Activated CD8-positive, alpha-beta T cell treated with anti-CD3 and anti-CD28 coated beads for 36 hours (primary cell): ENCODE data around the gene ZEB1. TPM values are rescaled to one million over a fixed set of nuclear protein-coding genes. Genes with fewer than 3 reads are reported as not detected.

Source experiments
- ATAC-seq: fragments of 200-7000 bp; cut with Tn5 transposase; one replicate; pipeline ENCODE4 v1.10.0; 2021; ENCODE audit warnings: mild to moderate bottlenecking, moderate library complexity
- CTCF ChIA-PET: fragments of 350-600 bp; sonication (Branson Sonifier 250); formaldehyde crosslinking; loops from one replicate; lab custom pipeline; 2021; ENCODE audit warnings: antibody characterized with exemption; lab: Charles Lee
- POLR2A ChIA-PET: fragments of 350-600 bp; sonication (Branson Sonifier 250); formaldehyde crosslinking; loops from one replicate; lab custom pipeline; 2021; ENCODE audit warnings: antibody characterized with exemption; lab: Charles Lee
- DNase-seq: peaks from one replicate; pipeline ENCODE4 v3.0.0-alpha.2; 2020
- H3K27ac Mint-ChIP-seq: one replicate; pipeline ENCODE4 v1.8.0; 2021; ENCODE audit warnings: mild to moderate bottlenecking, mixed read lengths
- H3K27me3 Mint-ChIP-seq: one replicate; pipeline ENCODE4 v1.8.0; 2021; ENCODE audit warnings: mixed read lengths
- H3K36me3 Mint-ChIP-seq: one replicate; pipeline ENCODE4 v1.8.0; 2021; ENCODE audit warnings: low read depth, mixed read lengths
- H3K4me1 Mint-ChIP-seq: one replicate; pipeline ENCODE4 v1.8.0; 2021; ENCODE audit warnings: low read depth, mixed read lengths
- H3K4me3 Mint-ChIP-seq: one replicate; pipeline ENCODE4 v1.8.0; 2021; ENCODE audit warnings: mild to moderate bottlenecking, moderate library complexity, mixed read lengths
- H3K9me3 Mint-ChIP-seq: one replicate; pipeline ENCODE4 v1.8.0; 2021; ENCODE audit warnings: mixed read lengths
- intact Hi-C: fragments of 100-400 bp; cut with micrococcal nuclease; formaldehyde crosslinking; loops from one replicate; pipeline ENCODE4 v1.10.0; 2022
- total RNA-seq, 2 experiments: library from RNA; stranded (reverse); gene quantifications; one replicate each; pipeline ENCODE4 v1.2.3, GENCODE V29; 2021
- TF ChIP-seq, protein P1 (sequence below): fragments of 200-600 bp; IDR thresholded peaks from one replicate; pipeline ENCODE4 v1.8.0; 2022; ENCODE audit warnings: antibody characterized with exemption, mild to moderate bottlenecking

The ZEB1 gene
- total RNA-seq, 2 experiments from 2014 or later, result 28.4 to 29.7 TPM

DNA sequence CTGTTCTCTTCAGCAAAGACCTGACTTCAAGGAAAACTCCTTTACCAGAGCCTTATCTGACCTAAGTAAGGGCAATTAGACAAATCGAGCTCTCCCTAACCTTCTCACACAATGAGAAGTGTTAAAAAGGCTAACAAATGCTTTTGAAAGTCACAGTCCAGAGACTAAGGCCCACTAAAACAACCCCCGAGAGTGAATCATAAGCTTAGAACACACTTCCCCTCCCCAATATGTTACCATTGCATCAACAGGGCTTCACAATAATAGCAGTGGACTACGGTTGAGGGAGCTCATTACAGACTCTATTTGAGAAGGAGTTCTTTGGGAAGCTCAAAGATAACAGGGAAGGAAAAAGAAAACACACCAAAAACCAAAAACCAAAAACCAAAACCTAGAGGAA lies 28.6 kb upstream of the ZEB1 start:
- ATAC-seq (no peak), DNase-seq (no peak)
- ChIA-PET CTCF (interaction anchor here (1.0 kb wide), 1 partner anchor 43 kb away, joined by 3 read pairs; no protein-coding TSS in a partner anchor), POLR2A (no interaction called here)
- H3K27me3 Mint-ChIP-seq, result no peaks in the 10 kb centered on the region
- H3K27ac Mint-ChIP-seq, result no peak overlapping the region
- TF ChIP-seq, protein P1, sequence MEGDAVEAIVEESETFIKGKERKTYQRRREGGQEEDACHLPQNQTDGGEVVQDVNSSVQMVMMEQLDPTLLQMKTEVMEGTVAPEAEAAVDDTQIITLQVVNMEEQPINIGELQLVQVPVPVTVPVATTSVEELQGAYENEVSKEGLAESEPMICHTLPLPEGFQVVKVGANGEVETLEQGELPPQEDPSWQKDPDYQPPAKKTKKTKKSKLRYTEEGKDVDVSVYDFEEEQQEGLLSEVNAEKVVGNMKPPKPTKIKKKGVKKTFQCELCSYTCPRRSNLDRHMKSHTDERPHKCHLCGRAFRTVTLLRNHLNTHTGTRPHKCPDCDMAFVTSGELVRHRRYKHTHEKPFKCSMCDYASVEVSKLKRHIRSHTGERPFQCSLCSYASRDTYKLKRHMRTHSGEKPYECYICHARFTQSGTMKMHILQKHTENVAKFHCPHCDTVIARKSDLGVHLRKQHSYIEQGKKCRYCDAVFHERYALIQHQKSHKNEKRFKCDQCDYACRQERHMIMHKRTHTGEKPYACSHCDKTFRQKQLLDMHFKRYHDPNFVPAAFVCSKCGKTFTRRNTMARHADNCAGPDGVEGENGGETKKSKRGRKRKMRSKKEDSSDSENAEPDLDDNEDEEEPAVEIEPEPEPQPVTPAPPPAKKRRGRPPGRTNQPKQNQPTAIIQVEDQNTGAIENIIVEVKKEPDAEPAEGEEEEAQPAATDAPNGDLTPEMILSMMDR, result no peak
- no peaks in the 10 kb centered on the region for H3K4me1 Mint-ChIP-seq
- intact Hi-C loops, result no loop called here
- no peaks in the 10 kb centered on the region for H3K9me3 Mint-ChIP-seq
- H3K4me3 Mint-ChIP-seq, result no peak overlapping the region
- H3K36me3 Mint-ChIP-seq, result no peaks in the 10 kb centered on the region

DNA sequence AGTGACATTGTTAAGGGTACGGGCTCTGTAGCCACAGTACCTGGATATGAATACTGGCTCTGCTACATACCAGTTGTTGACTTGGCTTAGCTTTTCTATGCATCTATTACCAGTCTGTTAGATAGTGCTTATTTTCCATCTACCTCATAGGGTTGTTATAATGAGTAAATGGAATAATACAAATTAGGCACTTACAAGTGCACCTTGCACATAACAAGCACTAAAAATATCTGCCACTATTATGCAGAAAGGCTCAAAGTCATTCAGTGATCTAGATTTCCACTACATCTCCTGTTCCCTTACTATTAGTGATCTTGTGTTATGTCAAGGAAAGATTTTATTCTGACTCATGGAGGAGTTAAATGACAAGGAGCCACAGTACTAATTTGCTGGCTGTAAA lies 27.9 kb upstream of the ZEB1 start:
- DNase-seq (no peak), ATAC-seq (no peak)
- Mint-ChIP-seq H3K4me1 (no peaks in the 10 kb centered on the region), H3K27ac (no peak overlapping the region), H3K36me3 (no peaks in the 10 kb centered on the region), H3K27me3 (no peaks in the 10 kb centered on the region), H3K4me3 (no peak overlapping the region), H3K9me3 (no peaks in the 10 kb centered on the region)
- POLR2A ChIA-PET, result no interaction called here
- TF ChIP-seq, protein P1, result no peak
- CTCF ChIA-PET, result no interaction called here
- intact Hi-C loops, result no loop called here

DNA sequence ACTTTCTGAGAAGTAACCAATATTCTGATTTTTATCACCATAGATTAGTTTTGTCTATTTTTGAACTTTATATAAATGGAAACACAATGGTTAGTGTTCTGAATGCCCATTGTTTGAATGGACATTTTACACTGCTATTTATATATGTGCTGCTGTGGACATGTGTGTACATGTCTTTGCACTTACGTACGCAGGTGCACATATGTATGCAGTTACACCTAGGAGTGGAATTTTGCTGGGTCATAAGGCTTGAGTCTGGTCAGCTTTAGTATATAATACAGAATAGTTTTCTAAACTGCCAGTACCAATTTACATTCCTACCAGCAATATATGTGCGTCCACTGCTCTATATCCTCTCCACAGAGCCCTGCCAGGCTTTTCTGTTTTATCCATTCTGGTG lies 24.5 kb upstream of the ZEB1 start:
- H3K4me3 Mint-ChIP-seq, result no peak overlapping the region
- H3K27me3 Mint-ChIP-seq, result no peaks in the 10 kb centered on the region
- POLR2A ChIA-PET, result no interaction called here
- CTCF ChIA-PET, result no interaction called here
- ATAC-seq (no peak), DNase-seq (no peak)
- no peaks in the 10 kb centered on the region for H3K9me3 Mint-ChIP-seq
- H3K4me1 Mint-ChIP-seq, result peaks cover 4% of the 10 kb centered on the region
- intact Hi-C loops, result no loop called here
- no peak overlapping the region for H3K27ac Mint-ChIP-seq
- TF ChIP-seq, protein P1, result no peak
- H3K36me3 Mint-ChIP-seq, result no peaks in the 10 kb centered on the region

DNA sequence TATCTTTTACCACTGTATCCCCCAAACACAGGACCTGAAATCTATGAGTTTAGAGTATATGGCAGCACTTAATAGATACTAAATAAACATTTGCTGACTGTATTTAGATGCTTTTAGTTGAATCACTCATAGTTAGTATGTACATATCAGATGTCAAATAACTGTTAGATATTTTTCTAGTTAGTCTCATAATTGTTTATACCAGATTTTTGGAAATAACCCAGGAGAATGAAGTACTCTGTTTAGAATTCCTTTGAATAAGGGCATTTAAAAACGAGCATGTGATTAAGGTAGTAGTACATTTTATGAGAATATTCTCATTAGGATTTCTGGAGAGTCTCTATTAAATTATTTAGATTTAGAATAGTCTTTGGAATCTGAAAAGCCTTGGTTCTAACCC lies 22.3 kb upstream of the ZEB1 start:
- no peaks in the 10 kb centered on the region for H3K9me3 Mint-ChIP-seq
- TF ChIP-seq, protein P1, result no peak
- peaks cover 4% of the 10 kb centered on the region for H3K4me1 Mint-ChIP-seq
- ATAC-seq (no peak), DNase-seq (no peak)
- intact Hi-C loops, result no loop called here
- H3K4me3 Mint-ChIP-seq, result no peak overlapping the region
- H3K27ac Mint-ChIP-seq, result no peak overlapping the region
- POLR2A ChIA-PET, result no interaction called here
- H3K27me3 Mint-ChIP-seq, result no peaks in the 10 kb centered on the region
- H3K36me3 Mint-ChIP-seq, result no peaks in the 10 kb centered on the region
- CTCF ChIA-PET, result no interaction called here

DNA sequence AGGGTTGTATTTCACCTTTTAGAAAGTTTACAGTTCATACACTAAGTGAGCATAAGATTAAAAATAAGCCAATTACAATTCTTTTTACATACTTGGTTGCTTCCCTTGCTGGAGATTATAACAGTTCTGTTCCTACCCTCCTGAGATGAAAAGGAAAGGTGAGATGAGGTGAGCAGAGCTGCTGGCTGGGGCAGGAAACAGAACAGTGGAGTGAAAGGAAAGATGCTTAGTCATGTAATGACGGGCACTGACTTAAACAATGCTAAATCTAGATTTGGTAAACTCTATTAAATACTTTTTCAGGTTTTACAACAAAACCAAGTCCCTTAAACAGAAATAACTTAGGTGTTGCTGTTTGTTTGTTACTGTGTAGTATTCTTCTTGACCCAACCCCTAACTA lies 19.9 kb upstream of the ZEB1 start:
- DNase-seq, result peak; percentile 4
- no peak overlapping the region for H3K4me3 Mint-ChIP-seq
- no peak overlapping the region for H3K27ac Mint-ChIP-seq
- no peaks in the 10 kb centered on the region for H3K9me3 Mint-ChIP-seq
- H3K36me3 Mint-ChIP-seq, result no peaks in the 10 kb centered on the region
- H3K27me3 Mint-ChIP-seq, result peaks cover 3% of the 10 kb centered on the region
- intact Hi-C loops, result no loop called here
- ChIA-PET CTCF (interaction anchor here (0.8 to 1.2 kb wide), 2 partner anchors 267 to 628 kb away, joined by 3 read pairs; partner anchors contain the start of gene ZNF438), POLR2A (no interaction called here)
- peak; percentile 55 for ATAC-seq
- TF ChIP-seq, protein P1, result no peak
- H3K4me1 Mint-ChIP-seq, result peaks cover 4% of the 10 kb centered on the region
